ENCODE data around the gene NAPSA.
A peak's percentile ranks its signal among the peaks of the same experiment; 100 is the strongest.
"Not testable (repeated sequence)": the region's sequence is repeated elsewhere in the genome, so short reads cannot be mapped to it uniquely, and the experiment has no call there.

The NAPSA gene

GRCh38 chr19:50358483-50359327, 6.7 kb downstream of the NAPSA start:
- peak; percentile 79 for DNase-seq

- peak; percentile 90 for DNase-seq
Observed at GRCh38 chr19:50357178-50358100, 8.0 kb downstream of the NAPSA start.

GRCh38 chr19:50356691-50357177, 8.7 kb downstream of the NAPSA start:
- DNase-seq: no peak

GRCh38 chr19:50353487-50353880, 12.0 kb downstream of the NAPSA start:
- not testable (repeated sequence) for DNase-seq

DNA sequence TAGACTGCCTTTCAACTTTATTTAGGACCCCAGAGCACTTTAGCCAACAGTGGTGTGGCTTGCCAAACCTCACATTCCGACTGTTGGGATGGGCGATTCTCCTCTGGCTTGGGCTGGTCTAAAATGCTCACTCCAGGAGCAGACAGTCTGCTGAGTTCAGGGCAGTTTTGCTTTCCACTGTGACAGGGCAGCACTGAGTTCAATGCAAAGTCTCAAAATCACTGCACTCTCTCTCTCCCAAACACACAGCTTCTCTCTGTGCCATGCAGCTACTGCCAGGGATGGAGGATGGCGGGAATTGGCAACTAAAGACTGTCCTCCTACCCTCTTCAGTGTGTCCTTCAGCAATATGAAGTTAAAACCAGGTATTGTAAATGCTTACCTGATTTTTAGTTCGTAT, 13.2 kb downstream of the NAPSA start:
- DNase-seq: no peak

DNA sequence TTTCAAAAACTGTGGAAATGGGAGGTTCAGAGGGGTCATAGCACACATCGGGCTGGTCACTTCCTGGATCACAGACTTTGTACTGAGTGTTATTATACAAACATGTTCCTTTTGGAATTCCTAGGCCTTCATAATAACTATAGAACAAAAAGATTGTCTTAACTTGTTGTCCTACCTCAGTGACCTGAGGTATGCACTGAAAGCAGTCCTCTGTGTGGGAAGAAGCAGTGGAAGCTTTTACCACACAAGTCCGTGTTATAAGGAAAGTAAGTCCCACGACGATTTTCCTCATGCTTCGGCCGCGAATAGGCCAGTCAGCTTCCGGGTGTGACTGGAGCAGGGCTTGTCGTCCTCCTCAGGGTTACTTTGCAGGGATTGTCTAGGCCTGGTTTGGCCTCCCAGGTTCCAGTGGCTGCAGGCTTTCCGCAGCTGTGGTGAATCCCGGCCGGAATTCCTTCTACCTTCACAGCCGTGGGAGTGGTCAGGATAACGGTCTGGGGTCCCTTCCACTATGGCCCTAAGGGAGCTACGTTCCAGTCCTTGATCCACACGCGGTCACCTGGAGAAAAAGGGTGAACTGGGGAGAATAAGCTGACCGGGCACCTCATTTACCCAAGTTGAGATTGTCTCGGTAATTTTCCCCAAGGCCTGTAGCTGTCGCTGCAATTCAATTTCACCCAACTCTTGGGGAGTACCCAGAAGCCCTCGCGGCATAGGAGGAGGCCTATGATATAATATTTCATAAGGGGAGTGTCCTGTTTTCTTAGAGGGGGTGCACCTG, 16.0 kb downstream of the NAPSA start:
- no peak for DNase-seq

DNA sequence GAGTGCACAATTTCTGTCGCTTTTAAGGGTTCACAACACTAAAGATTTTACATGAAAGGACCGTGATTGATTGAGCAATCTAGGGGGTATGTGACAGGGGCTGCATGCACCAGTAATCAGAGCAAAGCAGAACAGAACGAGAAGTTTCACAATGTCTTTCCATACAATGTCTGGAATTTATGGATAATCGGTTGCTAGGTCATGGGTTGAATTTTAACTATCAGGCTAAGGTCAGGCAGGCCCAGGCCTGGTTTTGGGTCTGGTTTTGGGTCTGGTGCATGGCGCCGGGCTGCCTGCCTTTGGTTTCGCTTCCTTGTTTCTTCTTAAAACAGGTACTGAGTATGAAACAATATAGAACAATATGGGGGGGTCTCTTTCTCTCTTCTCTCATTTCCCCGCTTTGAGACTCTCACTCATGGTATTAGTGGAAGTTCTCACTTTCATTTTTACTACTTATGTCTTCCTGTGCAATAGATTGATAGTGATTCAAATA, 18.3 kb downstream of the NAPSA start:
- not testable (repeated sequence) for DNase-seq

DNA sequence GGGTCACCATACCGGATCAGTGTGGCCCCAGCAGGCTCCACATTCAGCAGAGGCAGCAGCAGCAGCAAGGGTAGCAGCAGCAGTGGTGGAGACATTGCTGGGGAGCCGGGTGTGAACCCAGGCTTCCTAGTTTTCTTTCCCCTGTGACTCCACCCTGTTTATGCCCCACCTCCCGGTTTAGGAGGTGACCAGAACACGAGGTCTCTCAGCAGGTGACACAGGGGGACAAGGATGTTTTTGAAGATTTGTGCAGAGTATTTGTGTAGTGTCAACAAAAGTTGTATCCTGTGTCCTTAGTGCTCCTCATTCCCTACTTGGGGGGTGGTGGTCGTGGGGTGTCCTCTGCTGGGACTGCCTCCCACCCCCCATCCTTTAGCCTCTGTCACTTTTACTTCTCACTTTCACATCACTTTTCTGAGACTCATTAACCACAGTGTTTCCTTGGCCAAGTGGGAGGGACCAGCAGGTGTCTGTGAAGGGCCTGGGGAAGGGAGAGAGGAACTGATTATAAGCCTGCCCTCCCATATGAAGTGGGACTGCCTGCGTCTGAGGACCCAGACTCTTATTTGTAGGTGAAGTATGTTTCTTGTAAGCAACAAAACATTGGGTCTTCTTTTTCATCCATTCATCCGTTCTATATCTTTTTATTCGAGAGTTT, 20.6 kb downstream of the NAPSA start:
- no peak for DNase-seq

DNA sequence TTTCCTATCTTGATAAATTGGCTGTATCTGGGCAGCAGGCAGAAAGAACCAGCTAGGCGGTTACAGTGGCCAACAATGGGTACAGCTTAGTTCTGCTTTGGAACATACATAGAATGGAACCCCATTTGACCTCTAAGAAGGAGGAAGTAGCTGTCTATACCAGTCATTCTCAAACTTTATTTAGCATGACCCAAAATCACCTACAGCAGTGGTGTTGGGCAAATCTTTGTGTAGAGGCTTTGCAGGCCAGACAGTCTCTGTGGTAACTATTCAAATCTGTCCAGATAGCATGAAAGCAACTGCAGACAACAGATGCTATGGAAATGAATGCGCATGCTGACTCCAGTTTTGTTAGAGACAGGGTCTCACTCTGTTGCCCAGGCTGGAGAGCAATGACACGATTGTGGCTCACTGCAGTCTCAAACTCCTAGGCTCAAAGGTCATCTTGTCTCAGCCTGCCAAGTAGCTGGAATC, 24.3 kb downstream of the NAPSA start:
- no peak for DNase-seq

DNA sequence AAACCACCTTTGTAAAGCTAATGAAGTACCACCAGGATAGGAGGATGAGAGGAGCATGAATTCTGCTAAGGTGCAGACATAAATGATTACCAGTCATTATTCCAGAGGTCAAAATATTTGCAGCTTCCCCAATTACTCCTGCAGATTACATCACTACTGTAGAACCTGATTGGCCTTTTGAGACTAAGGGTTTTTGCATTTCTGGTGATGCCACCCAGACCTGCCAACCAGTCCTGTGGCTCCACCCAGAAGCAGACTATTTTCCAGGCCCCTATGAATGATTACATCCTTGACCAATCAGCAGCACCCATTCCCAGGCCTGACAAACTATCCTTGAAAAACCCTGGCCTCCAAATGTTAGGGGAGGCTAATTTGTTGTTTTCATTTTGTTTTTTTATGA, 25.1 kb downstream of the NAPSA start:
- DNase-seq: no peak

- not testable (repeated sequence) for DNase-seq
Observed at GRCh38 chr19:50337031-50337430, 28.4 kb downstream of the NAPSA start.

GRCh38 chr19:50334741-50335421, 30.6 kb downstream of the NAPSA start:
- no peak for DNase-seq

GRCh38 chr19:50333737-50334617, 31.5 kb downstream of the NAPSA start:
- DNase-seq: peak; percentile 80

GRCh38 chr19:50333235-50333736, 32.2 kb downstream of the NAPSA start:
- DNase-seq: peak; percentile 85

- DNase-seq: no peak
Observed at GRCh38 chr19:50332244-50333038, 33.0 kb downstream of the NAPSA start.

GRCh38 chr19:50331994-50332243, 33.5 kb downstream of the NAPSA start:
- DNase-seq: no peak

- DNase-seq: no peak
Observed at GRCh38 chr19:50331221-50331993, 34.0 kb downstream of the NAPSA start.

GRCh38 chr19:50330365-50331078, 34.9 kb downstream of the NAPSA start:
- DNase-seq: peak; percentile 62

All from activated CD8-positive, alpha-beta memory T cell treated with anti-CD3 and anti-CD28 coated beads, Interleukin-2, amount 50 U/mL, for 4 hours (primary cell).